Measurements from ENCODE around the gene ABCD3. TPM values are rescaled to one million over a fixed set of nuclear protein-coding genes. Genes with fewer than 3 reads are reported as not detected.
"Not testable (repeated sequence)": the region's sequence is repeated elsewhere in the genome, so short reads cannot be mapped to it uniquely, and the experiment has no call there.

The ABCD3 gene
- total RNA-seq, 1 donor from 2014 or later = 35.0 TPM

DNA sequence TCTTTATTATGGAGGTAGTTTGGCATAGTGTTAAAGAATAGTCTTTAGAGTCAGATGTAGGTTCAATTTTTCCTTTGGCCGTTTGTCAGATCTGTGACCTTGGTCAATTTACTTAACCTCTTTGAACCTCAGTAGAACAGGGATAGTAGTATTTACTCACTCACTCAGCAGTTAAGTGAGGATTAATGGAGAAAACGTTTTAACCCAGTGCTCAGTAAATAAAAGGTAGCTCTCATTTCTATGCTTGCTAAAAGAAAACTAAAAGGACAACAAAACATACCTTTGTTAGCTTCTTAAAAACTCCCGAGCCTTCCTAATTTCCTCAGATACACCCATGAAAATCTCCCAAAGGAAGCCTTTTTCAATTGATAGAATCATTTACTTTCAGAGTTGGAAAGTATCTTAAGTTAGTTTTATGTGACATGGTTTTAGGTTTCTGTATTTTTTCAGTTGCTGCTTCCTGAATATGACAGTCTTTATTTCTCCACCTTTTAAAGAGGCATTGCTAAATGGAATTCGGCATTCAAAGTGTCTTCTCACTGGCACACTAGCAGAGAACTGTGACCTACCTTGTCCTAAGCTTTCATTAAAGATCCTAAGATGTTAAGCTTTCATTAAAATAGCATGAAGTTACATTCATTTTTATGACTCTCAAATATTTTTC is 7.8 kb downstream of the ABCD3 start:
- no peak for DNase-seq (ENCODE audit: low read depth, low spot score)
- H3K9me3 Mint-ChIP-seq = peaks cover 8% of the 10 kb centered on the region
- no peak for TF ChIP-seq CTCF (conservative IDR thresholded peaks at IDR 0.05)
- H3K27ac Mint-ChIP-seq (ENCODE audit: unreplicated experiment) = no peak overlapping the region
- peaks cover 17% of the 10 kb centered on the region for H3K36me3 Mint-ChIP-seq (ENCODE audit: low read depth)
- H3K4me1 Mint-ChIP-seq = peaks cover 19% of the 10 kb centered on the region
- H3K4me3 Mint-ChIP-seq = no peak overlapping the region
- no peaks in the 10 kb centered on the region for H3K27me3 Mint-ChIP-seq (ENCODE audit: low read depth)

- H3K27ac Mint-ChIP-seq (ENCODE audit: unreplicated experiment); DNase-seq (ENCODE audit: low read depth, low spot score): not testable (repeated sequence)
- H3K4me1 Mint-ChIP-seq = peaks cover 19% of the 10 kb centered on the region
Observed at GRCh38 chr1:94426485-94426870, 8.3 kb downstream of the ABCD3 start.

GRCh38 chr1:94428441-94428840 is 10.3 kb downstream of the ABCD3 start:
- no peaks in the 10 kb centered on the region for H3K27me3 Mint-ChIP-seq (ENCODE audit: low read depth)

More at GRCh38 chr1:94426485-94426870, 8.3 kb downstream of the ABCD3 start:
- H3K36me3 Mint-ChIP-seq (ENCODE audit: low read depth) = peaks cover 17% of the 10 kb centered on the region
- not testable (repeated sequence) for H3K27me3 Mint-ChIP-seq (ENCODE audit: low read depth); H3K4me3 Mint-ChIP-seq; H3K9me3 Mint-ChIP-seq

DNA sequence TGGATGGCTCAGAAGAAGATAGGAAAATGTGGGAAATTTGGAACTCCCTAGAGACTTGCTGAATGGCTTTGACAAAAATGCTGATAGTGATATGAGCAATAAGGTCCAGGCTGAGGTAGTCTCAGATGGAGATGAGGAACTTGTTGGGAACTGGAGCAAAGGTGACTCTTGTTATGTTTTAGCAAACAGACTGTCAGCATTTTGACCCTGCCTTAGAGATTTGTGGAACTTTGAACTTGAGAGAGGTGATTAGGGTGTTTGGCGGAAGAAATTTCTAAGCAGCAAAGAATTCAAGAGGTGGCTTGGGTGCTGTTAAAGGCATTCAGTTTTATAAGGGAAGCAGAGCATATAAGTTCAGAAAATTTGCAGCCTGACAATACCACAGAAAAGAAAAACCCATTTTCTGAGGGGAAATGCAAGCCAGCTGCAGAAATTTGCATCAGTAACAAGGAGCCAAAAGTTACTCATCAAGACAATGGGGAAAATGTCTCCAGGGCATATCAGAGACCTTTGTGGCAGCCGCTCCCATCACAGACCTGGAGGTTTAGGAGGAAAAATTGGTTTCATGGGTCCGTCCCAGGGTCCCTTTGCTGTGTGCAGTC is 10.8 kb downstream of the ABCD3 start:
- Mint-ChIP-seq H3K4me1 (peaks cover 14% of the 10 kb centered on the region), H3K36me3 (ENCODE audit: low read depth) (peaks cover 20% of the 10 kb centered on the region)
- H3K27ac Mint-ChIP-seq (ENCODE audit: unreplicated experiment); DNase-seq (ENCODE audit: low read depth, low spot score); H3K27me3 Mint-ChIP-seq (ENCODE audit: low read depth); H3K4me3 Mint-ChIP-seq; H3K9me3 Mint-ChIP-seq: not testable (repeated sequence)

More at GRCh38 chr1:94428441-94428840, 10.3 kb downstream of the ABCD3 start:
- Mint-ChIP-seq H3K9me3 (peaks cover 8% of the 10 kb centered on the region), H3K36me3 (ENCODE audit: low read depth) (peaks cover 20% of the 10 kb centered on the region), H3K4me3 (no peak overlapping the region), H3K4me1 (peaks cover 14% of the 10 kb centered on the region), H3K27ac (ENCODE audit: unreplicated experiment) (no peak overlapping the region)
- no peak for DNase-seq (ENCODE audit: low read depth, low spot score)
- no peak for TF ChIP-seq CTCF (conservative IDR thresholded peaks at IDR 0.05)

DNA sequence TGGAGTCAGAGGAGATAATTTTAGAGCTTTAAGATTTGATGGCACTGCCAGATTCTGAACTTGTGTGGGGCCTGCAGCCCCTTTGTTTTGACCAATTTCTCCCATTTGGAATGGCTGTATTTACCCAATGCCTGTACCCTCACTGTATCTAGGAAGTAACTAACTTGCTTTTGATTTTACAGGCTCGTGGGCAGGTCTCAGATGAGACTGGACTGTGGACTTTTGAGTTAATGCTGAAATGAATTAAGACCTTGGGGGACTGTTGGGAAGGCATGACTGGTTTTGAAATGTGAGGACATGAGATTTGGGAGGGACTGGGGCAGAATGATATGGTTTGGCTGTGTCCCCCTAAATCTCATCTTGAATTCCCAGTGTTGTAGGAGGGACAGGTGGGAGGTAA is 11.9 kb downstream of the ABCD3 start:
- Mint-ChIP-seq H3K36me3 (ENCODE audit: low read depth) (peaks cover 20% of the 10 kb centered on the region), H3K4me1 (peaks cover 14% of the 10 kb centered on the region)
- DNase-seq (ENCODE audit: low read depth, low spot score); H3K27ac Mint-ChIP-seq (ENCODE audit: unreplicated experiment); H3K27me3 Mint-ChIP-seq (ENCODE audit: low read depth); H3K9me3 Mint-ChIP-seq; H3K4me3 Mint-ChIP-seq: not testable (repeated sequence)

DNA sequence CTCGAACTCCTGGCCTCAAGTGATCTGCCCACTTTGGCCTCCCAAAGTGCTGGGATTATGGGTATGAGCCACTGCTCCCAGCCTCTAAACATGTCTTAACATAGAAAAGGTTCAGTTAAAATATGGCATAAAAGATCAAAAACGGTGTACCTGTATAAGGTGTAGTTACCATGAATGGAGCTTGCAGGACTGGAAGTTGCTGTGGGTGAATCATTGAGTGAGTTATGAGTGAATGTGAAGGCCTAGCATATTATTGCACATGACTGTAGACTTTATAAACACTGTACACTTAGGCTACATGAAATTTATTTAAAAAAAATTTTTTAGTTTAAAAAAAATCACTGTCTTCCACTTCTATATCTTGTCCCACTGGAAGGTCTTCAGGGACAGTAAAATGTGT is 15.7 kb downstream of the ABCD3 start:
- TF ChIP-seq CTCF (conservative IDR thresholded peaks at IDR 0.05) = no peak
- DNase-seq (ENCODE audit: low read depth, low spot score) = no peak
- H3K9me3 Mint-ChIP-seq = peaks cover 17% of the 10 kb centered on the region
- H3K27ac Mint-ChIP-seq (ENCODE audit: unreplicated experiment) = no peak overlapping the region
- no peaks in the 10 kb centered on the region for H3K4me1 Mint-ChIP-seq
- H3K4me3 Mint-ChIP-seq = no peak overlapping the region
- H3K27me3 Mint-ChIP-seq (ENCODE audit: low read depth) = no peaks in the 10 kb centered on the region
- peaks cover 31% of the 10 kb centered on the region for H3K36me3 Mint-ChIP-seq (ENCODE audit: low read depth)

DNA sequence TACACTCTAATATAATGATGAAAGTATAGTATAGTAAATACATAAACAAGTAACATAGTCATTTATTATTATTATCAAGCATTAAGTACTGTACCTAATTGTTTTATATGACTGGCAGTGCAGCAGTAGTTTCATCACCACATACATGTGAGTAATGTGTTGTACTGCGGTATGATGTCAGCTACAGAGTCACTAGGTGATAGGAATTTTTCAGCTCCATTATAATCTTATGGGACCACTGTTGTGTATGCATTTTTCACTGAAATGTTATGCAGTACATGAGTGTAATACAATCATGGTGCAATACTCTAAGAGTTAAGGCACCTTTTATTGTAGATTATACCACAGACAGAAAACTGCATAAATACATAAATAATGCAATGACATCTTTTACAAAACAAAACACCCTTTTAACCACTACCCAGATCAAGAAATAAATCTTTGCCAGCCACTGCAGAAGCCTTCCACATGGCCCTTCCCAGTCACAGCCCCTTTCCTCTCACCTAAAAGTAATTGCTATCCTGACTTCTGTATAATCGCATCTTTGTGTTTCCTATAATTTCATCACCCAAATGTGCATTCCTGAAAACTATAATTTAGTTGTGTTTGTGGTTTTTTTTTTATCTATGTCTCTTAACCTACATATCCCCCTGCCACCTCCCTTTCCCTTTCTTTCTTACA is 16.3 kb downstream of the ABCD3 start:
- H3K9me3 Mint-ChIP-seq = peaks cover 14% of the 10 kb centered on the region
- no peak for TF ChIP-seq CTCF (conservative IDR thresholded peaks at IDR 0.05)
- no peaks in the 10 kb centered on the region for H3K4me1 Mint-ChIP-seq
- no peak overlapping the region for H3K27ac Mint-ChIP-seq (ENCODE audit: unreplicated experiment)
- peaks cover 28% of the 10 kb centered on the region for H3K36me3 Mint-ChIP-seq (ENCODE audit: low read depth)
- H3K4me3 Mint-ChIP-seq = no peak overlapping the region
- no peak for DNase-seq (ENCODE audit: low read depth, low spot score)
- H3K27me3 Mint-ChIP-seq (ENCODE audit: low read depth) = no peaks in the 10 kb centered on the region
